ENCODE results near the gene CRTAP.

The CRTAP gene

DNA sequence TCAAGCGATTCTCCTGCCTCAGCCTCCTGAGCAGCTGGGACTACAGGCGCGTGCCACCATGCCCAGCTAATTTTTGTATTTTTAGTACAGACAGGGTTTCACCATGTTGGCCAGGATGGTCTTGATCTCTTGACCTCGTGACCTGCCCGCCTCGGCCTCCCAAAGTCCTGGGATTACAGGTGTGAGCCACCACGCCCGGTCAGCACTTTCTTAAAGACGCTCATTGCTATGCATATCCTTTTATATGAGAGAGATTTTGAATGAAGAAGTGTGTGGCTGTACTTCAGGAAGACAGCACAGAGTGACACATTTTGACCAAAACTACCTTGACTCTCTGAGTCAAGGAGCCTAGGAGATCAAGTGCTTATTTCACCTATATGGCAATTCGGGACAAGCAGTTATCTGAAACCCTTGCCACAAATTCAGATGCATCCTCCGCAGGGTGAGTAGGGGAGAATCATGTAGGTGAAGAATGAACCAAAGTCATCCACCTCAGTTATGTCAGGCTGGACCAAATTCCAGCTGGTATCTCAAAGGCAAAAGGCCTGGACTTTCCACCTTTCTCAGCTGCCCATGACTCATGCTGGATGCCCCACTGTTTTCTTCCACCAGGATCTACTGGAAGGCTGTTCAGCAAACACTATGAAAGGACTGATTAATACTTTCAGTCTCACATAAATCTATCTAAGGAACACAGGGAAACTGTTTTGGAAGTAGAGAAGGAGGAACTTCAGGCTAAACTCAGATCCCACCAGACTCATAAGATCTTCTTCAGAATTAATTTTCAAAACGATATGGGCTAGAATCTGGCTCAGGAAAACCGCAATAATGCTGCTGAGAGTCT is 72.9 kb downstream of the CRTAP start:
- no peak overlapping the region for H3K4me2 ChIP-seq
- H3K27me3 ChIP-seq = no peaks in the 10 kb centered on the region
- no peak overlapping the region for H3K4me3 ChIP-seq
- H3K36me3 ChIP-seq = no peaks in the 10 kb centered on the region
- no peak for TF ChIP-seq Cebpa-rat (IDR thresholded peaks at IDR 0.05)
- no peaks in the 10 kb centered on the region for H3K9me3 ChIP-seq (replicated peaks in 1 of 11)
- no peaks in the 10 kb centered on the region for H4K20me1 ChIP-seq
- H3K4me1 ChIP-seq = no peaks in the 10 kb centered on the region
- H3K27ac ChIP-seq = no peak overlapping the region
- H3K9ac ChIP-seq = no peak overlapping the region

DNA sequence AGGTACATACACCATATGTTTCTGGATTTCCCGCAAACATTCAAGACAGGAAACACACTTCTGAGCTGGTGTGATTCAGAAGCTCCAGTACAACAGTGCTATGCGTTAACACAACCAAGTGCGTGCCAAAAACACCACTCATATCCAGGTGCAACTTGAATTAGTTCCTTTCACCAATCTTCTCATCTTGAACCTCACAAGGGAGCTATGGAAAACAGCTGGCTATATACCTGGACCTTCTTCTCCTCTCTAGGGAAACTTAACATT is 73.5 kb downstream of the CRTAP start:
- no peak overlapping the region for H3K4me3 ChIP-seq
- no peaks in the 10 kb centered on the region for H3K9me3 ChIP-seq (replicated peaks in 1 of 11)
- H3K27me3 ChIP-seq = no peaks in the 10 kb centered on the region
- H3K36me3 ChIP-seq = no peaks in the 10 kb centered on the region
- H3K4me2 ChIP-seq = no peak overlapping the region
- H4K20me1 ChIP-seq = no peaks in the 10 kb centered on the region
- no peak for TF ChIP-seq Cebpa-rat (IDR thresholded peaks at IDR 0.05)
- H3K4me1 ChIP-seq = no peaks in the 10 kb centered on the region
- no peak overlapping the region for H3K27ac ChIP-seq
- H3K9ac ChIP-seq = no peak overlapping the region

DNA sequence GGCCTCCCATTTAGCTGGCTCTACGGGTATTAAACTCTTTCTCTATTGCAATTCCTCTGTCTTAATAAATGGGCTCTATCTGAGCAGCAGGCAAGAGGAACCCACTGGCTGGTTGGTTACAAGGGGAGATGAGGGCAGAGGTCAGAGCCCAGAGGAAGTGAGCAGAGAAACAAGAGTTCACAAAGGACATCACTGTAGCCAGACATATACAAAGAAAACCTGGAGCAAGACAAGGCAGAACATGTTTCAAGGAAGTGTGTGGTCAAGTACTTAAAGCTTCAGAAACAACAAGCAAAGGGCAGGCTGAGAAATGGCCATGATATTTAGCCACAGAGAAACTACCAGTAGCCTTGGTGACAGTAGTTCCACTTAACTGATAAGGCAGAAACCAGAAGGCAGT is 80.5 kb downstream of the CRTAP start:
- no peak overlapping the region for H3K27ac ChIP-seq
- H3K4me3 ChIP-seq = no peak overlapping the region
- no peaks in the 10 kb centered on the region for H3K27me3 ChIP-seq
- no peak overlapping the region for H3K9ac ChIP-seq
- no peak for TF ChIP-seq Cebpa-rat (IDR thresholded peaks at IDR 0.05)
- H3K36me3 ChIP-seq = no peaks in the 10 kb centered on the region
- no peak overlapping the region for H3K4me2 ChIP-seq
- no peaks in the 10 kb centered on the region for H4K20me1 ChIP-seq
- no peaks in the 10 kb centered on the region for H3K9me3 ChIP-seq (replicated peaks in 1 of 11)
- no peaks in the 10 kb centered on the region for H3K4me1 ChIP-seq

DNA sequence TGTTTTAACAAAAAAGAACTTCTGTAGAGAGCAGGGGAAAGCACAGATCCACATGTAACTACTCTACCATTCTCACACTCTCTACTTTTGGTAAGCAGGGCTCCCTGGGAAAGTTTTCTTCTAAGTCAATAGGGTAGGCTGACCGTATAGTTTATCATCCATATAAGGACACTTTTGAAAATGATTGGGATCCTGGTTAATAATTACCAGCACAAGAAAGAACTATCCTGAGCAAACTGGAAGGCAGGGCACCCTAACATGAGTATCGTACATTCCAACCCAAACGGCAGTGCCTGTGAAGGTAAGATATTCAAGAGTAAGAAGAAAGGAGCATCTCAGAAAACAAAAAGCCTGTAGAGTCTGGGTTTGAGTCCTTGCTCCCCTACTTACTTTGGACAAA is 82.7 kb downstream of the CRTAP start:
- H3K27ac ChIP-seq = no peak overlapping the region
- H4K20me1 ChIP-seq = no peaks in the 10 kb centered on the region
- H3K4me3 ChIP-seq = no peak overlapping the region
- H3K27me3 ChIP-seq = no peaks in the 10 kb centered on the region
- H3K9ac ChIP-seq = no peak overlapping the region
- H3K36me3 ChIP-seq = no peaks in the 10 kb centered on the region
- no peak for TF ChIP-seq Cebpa-rat (IDR thresholded peaks at IDR 0.05)
- no peak overlapping the region for H3K4me2 ChIP-seq
- no peaks in the 10 kb centered on the region for H3K4me1 ChIP-seq
- no peaks in the 10 kb centered on the region for H3K9me3 ChIP-seq (replicated peaks in 1 of 11)

Data from BLaER1 treated with 17β-estradiol and CSF1 and Interleukin-3, amounts not matched to agents 10 nM and 100 nM (cell line).